ENCODE data around the gene FN1. TPM values are rescaled to one million over a fixed set of nuclear protein-coding genes. Genes with fewer than 3 reads are reported as not detected.

The FN1 gene
- total and polyA plus RNA-seq, 2 of the 8 experiments (the other 6 are each of a cell fraction or from before 2014, with no cell fraction given), result 42.9 to 109 TPM

DNA sequence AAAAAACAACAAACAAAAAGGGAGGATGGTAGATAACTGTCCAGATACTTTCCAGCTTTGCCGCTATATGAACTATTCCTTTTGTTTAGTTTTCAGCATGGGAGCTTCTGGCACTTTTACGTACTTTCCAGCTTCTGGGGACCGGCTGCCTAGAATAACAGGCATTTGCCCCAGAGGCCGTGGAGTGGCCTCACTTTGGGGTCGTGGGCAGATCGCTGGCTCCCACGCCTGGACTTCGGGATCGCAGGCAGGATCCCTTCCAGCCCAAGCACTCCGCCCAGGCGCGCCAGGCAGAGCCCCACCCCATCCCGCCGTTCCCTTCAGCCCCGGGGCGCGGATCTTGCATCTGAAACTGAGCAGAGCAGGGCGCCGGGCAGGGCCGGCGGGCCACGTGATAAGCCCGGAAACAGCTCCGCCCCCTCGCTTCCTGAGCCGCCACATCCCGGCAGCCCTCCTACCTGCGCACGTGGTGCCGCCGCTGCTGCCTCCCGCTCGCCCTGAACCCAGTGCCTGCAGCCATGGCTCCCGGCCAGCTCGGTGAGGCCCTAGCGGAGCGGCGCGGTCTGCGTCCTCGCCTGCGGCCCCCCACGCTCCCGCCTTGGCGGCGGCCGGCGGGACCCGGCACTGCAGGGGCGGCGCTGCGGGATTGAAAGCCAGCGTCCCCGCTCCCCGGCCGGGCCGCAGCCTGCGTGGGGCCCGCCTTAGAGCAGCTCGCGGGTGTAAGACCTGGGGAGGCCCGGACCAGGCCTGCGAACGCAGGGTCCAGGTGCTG is 124.1 kb downstream of the FN1 start, which contains the start of gene ATIC:
TSS of gene ATIC (plus strand) at position 435 of the 772 bp plus-strand sequence. CDS start at position 519, 84 bp downstream.
- WGBS, 2 experiments (ENCODE audit: extremely low coverage in 1 of 2, insufficient coverage in 1 of 2, insufficient read length in 1 of 2, insufficient replicate concordance in 2 of 2, low coverage in 1 of 2, low lambda C conversion rate in 2 of 2, missing lambda C conversion rate in 1 of 2), result 3% methylated on average over 43 of the region's 64 CpGs; no CpG with 5 or more reads in 1 of the 2 experiments
- Histone ChIP-seq H3K4ac (replicated peaks; ENCODE audit: insufficient read length, low read depth, low read length) (peak within 1 kb of the TSS; percentile 96), H4K8ac (ENCODE audit: extremely low read depth, insufficient read depth, low read length) (peak within 1 kb of the TSS; percentile 90), H3K23ac (ENCODE audit: insufficient read length) (no peak within 1 kb of the TSS), H2BK5ac (ENCODE audit: low read depth, low read length) (peak within 1 kb of the TSS; percentile 73; the same call in 1 of the 2 replicates), H4K20me1 (replicated peaks in 1 of 2; ENCODE audit: control insufficient read depth in 1 of 2, insufficient read depth in 2 of 2, low read length in 2 of 2) (no peaks in the 10 kb centered on the region), H3K56ac (replicated peaks; ENCODE audit: insufficient read length, low read depth, low read length) (peak within 1 kb of the TSS; percentile 87), H3K27ac (ENCODE audit: low read depth, low read length) (peak within 1 kb of the TSS; percentile 73), H3K9ac (replicated peaks in 1 of 4; ENCODE audit: extremely low read depth in 1 of 4, low read depth in 3 of 4, low read length in 3 of 4) (peak within 1 kb of the TSS; percentile 82 to 94 (median 87)), H3K9me3 (ENCODE audit: insufficient read depth in 2 of 2, low read depth in 1 of 2, low read length in 1 of 2) (no peaks in the 10 kb centered on the region), H3K79me1 (ENCODE audit: low read depth, low read length) (no peaks in the 10 kb centered on the region), H3K23me2 (ENCODE audit: low read depth, low read length) (peaks cover 3% of the 10 kb centered on the region; the same call in 1 of the 2 replicates), H4K91ac (replicated peaks; ENCODE audit: insufficient read length, low read length) (peak within 1 kb of the TSS; percentile 83), H2BK20ac (ENCODE audit: low read length) (no peak within 1 kb of the TSS), H3K4me3 (ENCODE audit: extremely low read depth in 1 of 4, insufficient read depth in 2 of 4, low read depth in 3 of 4, low read length in 4 of 4) (peak within 1 kb of the TSS; percentile 51 to 84 (median 61)), H2AK5ac (ENCODE audit: low read depth, low read length) (no peak within 1 kb of the TSS; the same call in 1 of the 2 replicates), H2BK12ac (ENCODE audit: low read depth, low read length) (no peak within 1 kb of the TSS), H3K4me1 (replicated peaks in 1 of 4; ENCODE audit: control insufficient read depth in 3 of 4, insufficient read depth in 4 of 4, low read length in 3 of 4) (peaks cover 0 to 12% (median 2%) of the 10 kb centered on the region in 4 experiments; a peak in 5 of 7 replicates), H2BK15ac (ENCODE audit: low read length) (peak within 1 kb of the TSS; percentile 61; the same call in 1 of the 2 replicates), H2AFZ (ENCODE audit: low read length) (0 out of 2 replicates have a peak within 1 kb of the TSS, but pooled peaks have one; percentile 30), H3K18ac (ENCODE audit: extremely low read depth, low read length) (peak within 1 kb of the TSS; percentile 68; the same call in 1 of the 2 replicates), H3K14ac (ENCODE audit: insufficient read length) (no peak within 1 kb of the TSS), H2BK120ac (replicated peaks; ENCODE audit: low read depth, low read length) (peak within 1 kb of the TSS; percentile 83), H3K4me2 (ENCODE audit: insufficient read depth in 1 of 2, low read depth in 2 of 2, low read length in 2 of 2) (peak within 1 kb of the TSS; percentile 71 to 83), H3K27me3 (replicated peaks in 1 of 4; ENCODE audit: control insufficient read depth in 3 of 4, extremely low read depth in 1 of 4, insufficient read depth in 3 of 4, low read length in 3 of 4) (no peaks in the 10 kb centered on the region), H3K79me2 (ENCODE audit: control insufficient read depth in 1 of 2, insufficient read depth in 2 of 2, low read length in 2 of 2) (peaks cover 0 to 39% of the 10 kb centered on the region in 2 experiments; a peak in 2 of 4 replicates), H4K5ac (ENCODE audit: insufficient read length, low read depth, low read length) (peak within 1 kb of the TSS; percentile 78), H3K36me3 (ENCODE audit: control insufficient read depth in 2 of 4, insufficient read depth in 4 of 4, low read length in 3 of 4) (peaks cover 0 to 40% (median 14%) of the 10 kb centered on the region in 4 experiments; a peak in 7 of 8 replicates)
- ChIA-PET POLR2A (ENCODE audit: partially characterized antibody) (interaction anchor here (0.8 to 2.7 kb wide), 12 partner anchors 8 to 1280 kb away, joined by 3 to 16 read pairs (median 3); no protein-coding TSS in a partner anchor), CTCF (ENCODE audit: partially characterized antibody) (interaction anchor here (0.7 to 1.5 kb wide), 2 partner anchors 33 to 41 kb away, joined by 4 to 5 read pairs; no protein-coding TSS in a partner anchor)
- peak; percentile 84 to 91 for DNase-seq (ENCODE audit: low read depth in 1 of 2, low spot score in 2 of 2)
- FAIRE-seq, result no peak
- peak; percentile 83; the same call in 1 of the 2 replicates for TF ChIP-seq RBBP5 (IDR thresholded peaks at IDR 0.05; ENCODE audit: borderline replicate concordance, low read depth, low read length)
- peak; percentile 68; the same call in 1 of the 2 replicates for TF ChIP-seq EGR1 (IDR thresholded peaks at IDR 0.05; ENCODE audit: borderline replicate concordance, low read depth, low read length)
- TF ChIP-seq CTBP2 (IDR thresholded peaks at IDR 0.05; ENCODE audit: borderline replicate concordance, insufficient read depth, insufficient read length, low read length), result no peak
- TF ChIP-seq TBP (IDR thresholded peaks at IDR 0.05; ENCODE audit: low read depth, low read length), result peak; percentile 69; the same call in 1 of the 2 replicates
- TF ChIP-seq CHD2 (IDR thresholded peaks at IDR 0.05; ENCODE audit: low read length), result peak; percentile 9; the same call in 1 of the 2 replicates
- TF ChIP-seq CHD1 (IDR thresholded peaks at IDR 0.05; ENCODE audit: low read depth, low read length), result no peak
- TF ChIP-seq SIX5 (IDR thresholded peaks at IDR 0.05; ENCODE audit: low read depth, low read length), result no peak
- TF ChIP-seq, protein P1, sequence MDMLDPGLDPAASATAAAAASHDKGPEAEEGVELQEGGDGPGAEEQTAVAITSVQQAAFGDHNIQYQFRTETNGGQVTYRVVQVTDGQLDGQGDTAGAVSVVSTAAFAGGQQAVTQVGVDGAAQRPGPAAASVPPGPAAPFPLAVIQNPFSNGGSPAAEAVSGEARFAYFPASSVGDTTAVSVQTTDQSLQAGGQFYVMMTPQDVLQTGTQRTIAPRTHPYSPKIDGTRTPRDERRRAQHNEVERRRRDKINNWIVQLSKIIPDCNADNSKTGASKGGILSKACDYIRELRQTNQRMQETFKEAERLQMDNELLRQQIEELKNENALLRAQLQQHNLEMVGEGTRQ (IDR thresholded peaks at IDR 0.05; ENCODE audit: low read length), result peak; percentile 93
- no peak for TF ChIP-seq SP1 (IDR thresholded peaks at IDR 0.05; ENCODE audit: low read depth, low read length)
- TF ChIP-seq RXRA (IDR thresholded peaks at IDR 0.05; ENCODE audit: insufficient read depth, low read depth, low read length), result no peak
